DMS153 treated with DMSO at 0.1 percent for 48 hours (cell line): ENCODE results near the gene C6orf47.
A peak's percentile ranks its signal among the peaks of the same experiment; 100 is the strongest.

Source experiments
- DNase-seq: peaks from one replicate; lab custom pipeline; 2025; ENCODE audit not compliant: unreplicated experiment; lab: John Stamatoyannopoulos, UW

Gene C6orf47

DNA sequence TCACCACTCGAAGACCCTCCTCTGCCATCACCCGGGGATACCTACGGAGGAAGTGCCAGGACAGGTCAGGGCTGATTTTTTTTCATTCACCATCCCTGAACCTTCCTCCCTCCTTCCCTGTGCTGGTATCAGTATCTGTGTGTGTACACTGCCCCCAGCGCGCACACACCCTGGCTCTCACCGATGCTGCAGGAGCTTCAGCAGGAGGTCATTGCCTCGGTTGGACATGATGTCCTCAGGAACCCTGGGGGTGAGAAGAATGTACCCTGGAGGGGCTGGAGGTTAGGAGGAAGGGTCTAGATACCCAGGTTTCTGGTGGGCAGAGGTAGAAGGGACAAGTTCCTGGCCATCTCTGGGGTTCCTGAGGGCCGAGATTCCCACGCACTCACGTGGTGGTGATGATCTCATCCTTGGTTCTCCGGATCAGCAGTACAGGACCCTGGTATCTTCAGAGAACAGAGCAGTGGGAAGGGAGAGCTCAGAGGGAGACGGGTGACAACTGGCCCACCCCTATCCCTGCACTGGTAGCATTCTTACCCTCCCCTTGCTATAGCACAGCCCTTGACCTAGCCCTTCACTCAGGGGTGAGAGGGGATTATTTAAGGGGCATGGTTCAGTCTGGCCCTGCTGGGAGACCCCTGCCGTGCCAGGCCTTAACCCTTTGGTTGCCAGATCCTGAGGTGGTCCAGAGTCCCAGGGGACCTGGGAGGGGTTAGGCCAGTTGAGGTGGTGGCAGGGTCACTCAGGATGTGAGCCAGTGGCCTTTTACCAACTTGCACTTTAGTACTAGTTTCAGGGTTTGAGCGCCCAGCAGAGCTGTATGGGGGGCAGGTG lies 27.5 kb upstream of the C6orf47 start:
- DNase-seq, result no peak

DNA sequence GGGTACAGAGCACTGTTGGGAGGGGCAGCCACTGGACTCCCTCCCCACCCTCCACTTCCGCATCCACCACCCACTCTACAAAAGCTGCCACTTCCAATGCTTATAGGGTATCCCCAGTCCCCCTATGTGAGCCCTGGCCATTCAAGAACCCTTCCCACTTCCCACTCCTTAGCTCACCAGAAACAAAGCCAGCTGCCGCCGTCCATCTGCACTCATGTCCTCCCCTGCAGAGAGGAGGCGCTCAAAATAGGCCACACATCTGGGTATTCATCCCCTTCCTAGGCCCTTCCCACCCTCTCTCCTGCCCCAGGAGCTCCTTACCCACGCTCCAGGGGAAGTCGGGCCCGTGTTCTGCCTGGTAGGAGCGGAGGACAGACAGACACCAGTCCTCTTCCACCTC lies 26.7 kb upstream of the C6orf47 start:
- DNase-seq, result no peak

DNA sequence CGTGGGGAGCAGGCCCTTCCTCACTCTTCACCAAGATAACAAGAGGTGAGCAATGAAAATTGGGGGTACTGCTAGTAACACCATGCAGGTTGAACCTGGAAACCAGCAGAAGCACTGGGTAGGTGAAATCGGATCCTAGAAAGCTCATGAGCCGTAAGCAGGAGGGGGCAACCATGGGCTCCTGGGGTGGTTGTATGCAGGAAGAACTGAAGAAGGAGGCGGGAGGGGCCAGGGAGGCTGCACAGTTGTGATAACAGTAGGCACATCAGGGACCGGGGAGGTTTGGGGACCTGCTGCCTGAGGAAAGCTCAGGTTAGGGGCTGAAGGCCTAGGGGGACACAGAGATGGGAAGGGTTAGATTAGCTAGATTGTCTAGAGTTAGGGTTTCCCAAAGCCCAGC lies 25.9 kb upstream of the C6orf47 start:
- no peak for DNase-seq

DNA sequence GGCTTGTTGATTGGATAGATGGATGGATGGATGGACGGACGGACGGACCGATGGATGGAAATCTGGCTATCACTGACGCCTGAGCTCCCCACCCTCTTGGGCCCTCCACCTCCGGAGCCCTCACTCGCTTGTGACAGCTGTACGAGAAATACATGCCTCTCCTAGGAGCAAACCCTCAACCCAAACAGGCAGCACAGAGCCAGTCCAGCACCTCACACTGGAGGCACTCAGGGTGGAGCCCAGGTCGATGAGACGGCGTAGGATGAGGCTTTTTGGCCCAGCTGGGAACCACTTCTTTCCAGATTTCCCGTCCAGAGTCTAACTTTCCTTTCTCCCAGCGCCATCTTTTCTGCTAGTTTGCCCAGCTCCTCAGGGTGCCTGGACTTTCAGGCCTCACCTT lies 23.0 kb upstream of the C6orf47 start:
- no peak for DNase-seq

DNA sequence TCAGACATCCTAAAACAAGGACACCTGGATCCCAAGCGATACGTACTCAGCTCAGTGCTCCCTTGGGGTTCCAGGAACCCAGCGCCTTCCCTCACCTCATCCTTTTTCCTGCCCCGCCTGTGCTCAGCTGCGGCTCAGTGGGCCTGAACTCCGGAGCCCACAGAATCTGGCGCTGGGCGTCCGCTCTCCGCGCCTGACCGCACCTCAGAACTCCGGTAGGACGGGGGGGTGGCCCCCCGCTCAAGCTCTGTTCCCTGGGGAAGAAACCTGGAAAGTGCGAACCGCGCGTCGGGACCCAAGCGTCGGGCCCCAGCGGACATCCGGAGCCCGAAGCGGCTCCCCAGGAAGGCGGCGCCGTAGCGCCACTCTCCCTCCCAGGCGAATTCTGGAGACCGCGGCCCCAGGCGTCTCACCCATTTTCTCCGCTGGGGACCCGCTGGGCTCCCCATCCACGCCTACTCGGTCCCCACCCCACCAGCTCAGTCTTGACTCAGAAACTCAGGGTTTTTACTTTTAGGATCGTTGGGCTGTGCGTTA lies 20.6 kb upstream of the C6orf47 start:
- DNase-seq, result peak; percentile 60

DNA sequence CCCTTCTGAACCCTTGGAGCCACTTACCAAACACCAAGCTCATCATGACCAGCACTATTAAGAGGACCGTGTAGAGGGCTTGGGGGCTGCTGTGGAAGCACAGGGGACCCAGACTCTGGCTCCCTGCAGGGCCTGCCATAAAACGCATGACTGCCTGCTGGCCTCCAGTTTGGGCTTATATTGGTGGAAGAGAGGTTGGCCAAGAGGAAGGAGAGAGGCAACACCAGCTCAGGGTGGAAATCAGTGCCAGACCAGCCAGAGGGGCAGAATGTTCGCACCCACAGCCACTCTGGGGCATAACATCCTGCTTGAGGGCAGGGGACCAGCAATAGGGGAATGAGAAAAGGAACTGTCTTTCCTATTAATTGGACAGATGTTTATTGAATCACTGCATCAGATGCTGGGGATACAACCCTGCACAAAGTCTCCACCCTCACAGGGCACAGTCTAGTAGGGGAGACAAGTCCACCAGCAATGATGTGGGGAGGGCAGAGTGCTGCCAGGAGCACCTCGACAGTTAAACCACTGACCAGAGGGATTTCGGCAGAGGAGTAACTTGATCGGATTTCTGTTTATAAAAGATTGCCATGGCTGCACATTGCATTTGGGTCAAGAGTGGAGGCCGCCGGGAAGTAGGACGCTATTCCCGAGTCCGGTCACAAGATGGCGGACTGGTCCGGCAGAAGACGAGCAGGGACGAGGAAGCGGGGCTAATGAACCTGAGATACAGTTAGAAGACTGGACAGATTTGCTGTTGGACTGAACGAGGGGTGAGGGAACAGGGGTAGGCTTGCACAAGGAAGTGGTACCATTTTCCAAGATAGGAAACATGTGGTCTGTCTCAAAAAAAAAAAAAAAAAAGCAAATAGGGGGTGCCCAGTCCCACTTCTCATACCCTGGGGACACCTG lies 19.9 kb upstream of the C6orf47 start, which contains the start of gene LY6G5C:
TSS of gene LY6G5C (minus strand) at position 842 of the 909 bp plus-strand sequence. CDS start at position 148, 694 bp downstream.
- DNase-seq, result peak; percentile 88

DNA sequence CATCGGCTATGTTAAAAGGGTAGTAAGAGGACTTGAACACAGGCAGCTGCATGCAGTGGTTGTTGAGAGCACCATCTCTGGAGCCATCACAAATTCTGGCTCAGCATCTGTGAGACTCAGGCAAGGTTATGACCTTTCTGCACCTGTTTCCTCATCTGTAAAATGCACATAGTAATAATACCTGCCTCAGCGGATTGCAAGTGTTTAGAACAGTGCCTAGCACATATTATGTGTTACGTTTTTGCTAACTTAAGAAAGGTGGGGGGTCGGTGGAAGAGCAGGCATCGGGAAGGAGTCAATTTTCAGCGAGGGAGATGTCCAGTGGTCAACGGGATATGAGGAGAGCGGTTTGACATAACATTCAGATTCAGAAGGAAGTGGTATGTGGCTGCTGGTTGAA lies 17.4 kb upstream of the C6orf47 start:
- no peak for DNase-seq

DNA sequence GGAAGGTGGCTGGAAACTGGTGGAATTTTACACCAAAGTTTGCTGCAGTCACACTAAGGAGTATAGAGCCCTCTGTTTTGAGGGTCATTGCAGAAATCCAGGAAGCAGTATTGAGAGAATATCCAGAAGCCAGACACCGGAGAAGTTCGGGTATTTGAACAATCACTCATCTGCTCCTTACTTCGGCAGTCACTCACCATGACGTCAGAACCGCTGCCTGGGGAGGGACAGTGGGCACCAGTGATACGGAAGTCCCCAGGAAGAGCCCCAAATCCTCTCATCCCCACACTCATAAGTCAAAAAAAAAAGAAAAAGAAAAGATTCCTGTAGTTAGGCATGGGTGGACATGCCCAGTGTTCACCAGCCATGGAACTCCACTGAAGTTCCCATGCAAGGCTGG lies 16.3 kb upstream of the C6orf47 start:
- no peak for DNase-seq

DNA sequence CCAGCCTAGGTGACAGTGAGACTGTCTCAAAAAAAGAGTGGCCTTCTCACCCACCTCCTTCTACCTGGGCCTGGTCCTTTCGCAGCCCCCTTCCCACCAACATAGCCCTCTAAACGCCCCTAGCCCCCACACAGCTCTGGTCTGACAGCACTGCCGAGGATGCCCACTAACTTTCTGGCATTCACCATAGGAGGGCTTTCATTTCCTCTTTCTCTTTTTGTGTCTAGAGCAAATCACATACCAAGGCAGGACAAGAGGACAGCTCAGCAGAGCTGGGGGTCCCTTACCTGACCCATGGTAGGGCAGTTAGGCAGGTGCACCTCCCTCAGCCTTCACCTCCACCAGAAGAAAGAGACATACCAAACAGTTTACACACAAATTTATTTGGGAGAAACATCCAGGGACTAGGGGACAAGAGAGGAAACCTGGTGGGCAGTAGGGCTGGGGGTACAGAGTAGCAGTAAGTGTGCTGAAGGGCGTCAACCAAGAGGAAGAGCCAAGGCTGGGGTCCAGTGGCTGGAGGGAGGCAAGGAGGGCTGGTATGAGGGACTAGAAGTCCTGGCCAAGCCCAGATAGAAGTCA lies 15.8 kb upstream of the C6orf47 start:
- DNase-seq, result no peak

DNA sequence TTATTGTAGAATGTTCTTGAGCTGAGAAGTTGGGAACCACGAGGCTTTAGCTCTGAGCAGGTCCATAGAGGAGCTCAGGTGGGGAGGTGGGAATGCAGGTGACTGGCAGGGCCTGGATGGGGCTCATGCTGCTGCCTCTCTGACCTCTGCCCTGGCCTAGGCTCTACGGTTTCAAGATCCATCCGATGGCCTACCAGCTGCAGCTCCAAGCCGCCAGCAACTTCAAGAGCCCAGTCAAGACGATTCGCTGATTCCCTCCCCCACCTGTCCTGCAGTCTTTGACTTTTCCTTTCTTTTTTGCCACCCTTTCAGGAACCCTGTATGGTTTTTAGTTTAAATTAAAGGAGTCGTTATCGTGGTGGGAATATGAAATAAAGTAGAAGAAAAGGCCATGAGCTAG lies 9.1 kb upstream of the C6orf47 start, which contains the start of gene LY6G5B:
TSS of gene LY6G5B (plus strand) at position 301 of the 400 bp plus-strand sequence. CDS start 975 bp downstream, outside the sequence.
- no peak for DNase-seq

DNA sequence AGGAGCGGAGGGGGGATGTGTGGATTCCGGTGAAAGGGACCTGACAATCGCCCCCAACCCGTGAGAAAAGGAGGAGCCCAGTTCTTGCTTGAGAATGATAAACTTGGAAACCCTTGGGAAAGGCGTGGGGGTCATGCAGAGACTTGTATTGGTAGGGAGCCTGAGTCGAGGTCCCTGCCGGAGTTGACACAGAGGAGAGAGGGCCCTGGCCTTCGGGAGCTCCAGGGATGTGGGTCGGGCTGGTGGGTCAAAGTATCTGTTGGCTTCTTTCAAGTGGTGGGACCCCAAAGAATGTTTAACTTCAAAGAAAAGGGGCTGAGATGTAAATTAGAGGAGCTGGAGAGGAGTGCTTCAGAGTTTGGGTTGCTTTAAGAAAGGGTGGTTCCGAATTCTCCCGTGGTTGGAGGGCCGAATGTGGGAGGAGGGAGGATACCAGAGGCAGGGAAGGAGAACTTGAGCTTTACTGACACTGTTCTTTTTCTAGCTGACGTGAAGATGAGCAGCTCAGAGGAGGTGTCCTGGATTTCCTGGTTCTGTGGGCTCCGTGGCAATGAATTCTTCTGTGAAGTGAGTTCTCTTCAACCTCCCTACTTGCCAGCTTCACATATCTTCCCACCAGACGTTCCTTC lies 5.9 kb upstream of the C6orf47 start:
- DNase-seq, result no peak

DNA sequence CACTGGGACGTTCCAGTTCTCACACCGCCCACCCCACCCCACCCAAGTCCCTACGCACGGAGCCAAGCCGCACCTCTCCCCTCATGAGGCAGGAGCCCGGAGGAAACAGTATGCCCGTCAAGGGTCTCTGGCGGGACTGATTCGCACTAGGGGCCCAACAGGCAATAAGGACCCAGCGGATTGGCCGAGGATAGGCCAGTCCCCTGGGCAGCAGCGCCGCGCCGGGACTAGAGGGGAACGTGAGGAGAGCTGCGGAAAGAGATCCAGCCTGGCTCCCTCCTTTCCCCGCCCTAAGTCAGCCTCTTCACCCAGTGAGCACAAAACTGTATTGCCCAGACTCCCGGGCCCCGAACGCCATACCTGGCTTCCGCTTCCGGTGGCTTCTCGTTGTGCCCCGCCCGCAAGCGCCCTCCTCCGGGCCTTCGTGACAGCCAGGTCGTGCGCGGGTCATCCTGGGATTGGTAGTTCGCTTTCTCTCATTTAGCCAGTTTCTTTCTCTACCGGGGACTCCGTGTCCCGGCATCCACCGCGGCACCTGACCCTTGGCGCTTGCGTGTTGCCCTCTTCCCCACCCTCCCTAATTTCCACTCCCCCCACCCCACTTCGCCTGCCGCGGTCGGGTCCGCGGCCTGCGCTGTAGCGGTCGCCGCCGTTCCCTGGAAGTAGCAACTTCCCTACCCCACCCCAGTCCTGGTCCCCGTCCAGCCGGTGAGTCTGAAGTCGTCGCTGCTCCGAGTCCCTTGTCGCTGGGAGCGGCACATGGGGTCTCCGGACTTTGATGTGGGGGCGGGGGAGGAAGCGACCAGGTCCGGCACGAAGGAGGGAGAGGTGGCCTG lies 5.1 kb upstream of the C6orf47 start, which contains the start of gene CSNK2B:
TSS of gene CSNK2B (plus strand) at position 580 of the 836 bp plus-strand sequence. CDS start 752 bp downstream, outside the sequence.
- peak; percentile 96 for DNase-seq

DNA sequence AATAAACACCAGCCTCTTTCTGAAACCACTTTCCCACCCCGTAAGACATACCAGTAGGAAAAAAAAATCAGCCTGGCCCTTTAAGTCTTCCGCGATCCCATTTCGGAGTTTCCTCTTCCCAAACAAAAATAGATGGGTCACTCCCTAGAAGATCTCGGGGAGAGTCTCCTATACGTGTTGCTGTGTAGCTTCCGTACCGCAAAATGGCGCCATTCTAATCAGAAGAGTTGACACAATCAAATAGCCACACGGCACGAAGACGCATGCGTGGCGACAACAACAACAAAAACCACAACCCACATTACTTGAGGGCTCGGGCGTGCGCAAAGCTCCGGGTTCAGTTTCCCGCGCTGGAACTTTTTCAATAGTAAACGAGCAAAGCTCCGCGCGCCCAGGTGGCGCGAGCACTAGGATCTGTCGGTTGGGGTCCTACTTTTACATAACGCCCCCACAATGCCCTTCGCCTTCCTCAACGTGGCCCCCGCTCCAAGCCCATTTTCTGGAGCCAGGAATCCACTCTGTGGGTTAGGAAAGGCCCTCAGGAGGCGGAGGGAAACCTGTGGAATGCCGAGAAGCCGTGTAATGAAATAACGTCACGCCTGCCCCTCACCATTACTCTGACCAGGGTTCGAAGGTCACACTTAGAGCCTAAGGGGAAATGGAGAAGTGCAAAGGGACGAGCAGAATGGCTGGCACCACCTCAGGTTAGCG lies 4.4 kb upstream of the C6orf47 start, which contains the start of gene GPANK1:
TSS of gene GPANK1 (minus strand) at position 208 of the 711 bp plus-strand sequence. CDS start 519 bp downstream, outside the sequence.
- peak; percentile 93 for DNase-seq

DNA sequence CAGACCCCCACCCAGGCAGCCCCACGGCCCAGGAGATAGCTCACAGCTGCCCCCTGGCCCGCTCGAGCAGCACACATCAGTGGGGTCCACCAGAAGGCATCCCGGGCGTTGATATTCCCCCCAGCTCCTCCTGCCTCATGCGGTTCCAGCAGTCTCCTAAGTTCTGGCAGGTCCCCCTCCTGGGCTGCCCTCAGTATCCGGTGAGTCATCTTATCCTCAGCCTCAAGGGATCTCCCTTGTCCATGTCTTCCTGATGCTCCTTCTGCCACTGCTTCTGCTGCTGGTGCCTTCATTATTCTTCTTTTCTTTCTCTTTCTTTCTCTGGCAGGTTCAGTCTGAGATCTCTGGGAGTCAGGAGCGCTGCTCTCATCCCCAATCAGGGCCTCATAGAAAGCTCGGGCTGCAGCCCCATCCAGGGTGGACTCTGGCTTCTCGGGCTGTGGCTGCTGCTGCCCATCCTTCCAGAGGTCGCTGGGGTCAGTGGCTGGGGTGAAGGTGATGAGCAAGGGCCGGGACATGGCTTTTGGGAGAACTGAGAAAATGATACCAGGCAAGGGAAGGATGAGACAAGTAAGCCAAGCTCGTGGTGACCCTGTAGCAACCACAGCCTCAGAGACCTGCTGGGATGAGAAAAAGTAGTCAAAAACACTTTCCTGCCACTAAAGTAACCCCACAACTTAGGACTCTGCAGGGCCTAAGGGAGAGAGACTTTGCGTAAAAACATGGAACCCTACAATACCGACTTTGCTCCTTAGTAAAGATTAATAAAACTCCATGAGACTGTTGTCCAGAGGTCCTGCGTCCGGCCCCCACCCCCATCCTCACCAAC lies 3.6 kb upstream of the C6orf47 start:
- no peak for DNase-seq

DNA sequence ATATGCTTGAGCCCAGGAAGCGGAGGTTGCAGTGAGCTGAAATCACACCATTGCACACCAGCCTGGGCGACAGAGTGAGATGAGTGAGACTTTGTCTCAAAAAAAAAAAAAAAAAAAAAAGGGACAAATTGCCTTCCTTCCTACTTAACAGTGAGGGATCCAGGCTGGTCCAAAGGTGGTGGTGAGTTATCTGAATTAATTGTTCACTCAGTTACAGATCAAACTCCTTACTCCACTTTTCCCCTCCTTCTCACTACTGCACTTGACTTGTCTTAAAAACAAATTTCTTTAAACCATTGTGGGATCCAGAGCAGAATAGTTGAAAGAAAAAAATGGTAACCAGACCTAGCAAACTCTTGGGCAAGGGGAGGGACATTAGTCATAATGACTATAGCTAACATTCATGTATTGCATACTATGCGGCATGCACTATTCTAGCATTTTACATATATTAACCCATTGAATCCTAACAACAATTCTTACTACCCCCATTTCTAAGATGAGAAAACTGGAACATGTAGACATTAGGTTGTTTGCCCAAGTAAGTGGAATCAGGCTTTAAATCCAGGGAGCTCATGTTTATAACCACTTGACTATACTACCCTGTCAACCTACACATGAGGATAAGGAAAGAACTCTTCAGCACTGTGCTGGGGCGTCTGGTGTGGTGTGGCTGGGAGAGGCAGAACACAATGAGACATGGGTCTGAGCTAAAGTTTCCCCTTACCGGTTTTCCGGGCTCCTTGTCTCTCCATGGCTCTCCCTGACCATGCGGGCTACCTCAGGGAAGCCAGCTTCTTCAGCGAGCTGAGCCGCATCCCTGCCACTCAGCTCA lies 2.8 kb upstream of the C6orf47 start:
- DNase-seq, result no peak

DNA sequence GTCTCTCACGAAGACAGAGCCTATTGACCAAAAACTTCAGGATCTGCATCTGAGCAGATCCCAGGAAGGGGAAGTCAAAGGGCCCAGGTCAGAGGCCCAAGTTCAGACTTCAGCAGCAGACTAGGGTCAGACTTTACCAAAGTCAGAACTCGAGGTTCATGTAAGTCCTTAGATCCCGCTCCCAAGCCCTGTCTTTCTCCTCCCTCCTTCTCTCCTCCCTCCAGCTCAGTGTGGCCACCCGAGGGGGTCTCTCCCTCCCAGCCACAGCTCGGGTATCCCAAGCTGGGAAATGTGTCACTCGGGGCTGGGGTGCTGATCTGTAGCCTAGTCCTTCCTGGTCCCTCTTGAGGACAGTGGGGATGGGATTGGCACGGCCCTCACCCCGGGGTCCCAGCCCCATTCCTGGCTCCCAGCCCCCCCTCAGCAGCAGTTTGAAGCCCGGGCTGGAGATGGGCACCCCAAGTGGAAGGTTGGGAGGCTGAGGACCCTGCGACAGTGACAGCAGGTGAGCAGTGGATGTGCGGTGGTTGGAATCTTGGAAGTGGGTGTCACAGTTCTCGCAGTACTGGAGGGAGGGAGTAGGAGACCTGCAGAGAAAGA lies 1.6 kb upstream of the C6orf47 start:
- DNase-seq, result no peak
